HG03159 (cell line): ENCODE measurements around the gene ANO9.
"Not testable (repeated sequence)": the region's sequence is repeated elsewhere in the genome, so short reads cannot be mapped to it uniquely, and the experiment has no call there.

Source experiments
- ATAC-seq: cut with Tn5 transposase; IDR thresholded peaks from one replicate; pipeline ENCODE4 v1.9.1; 2021; ENCODE audit warnings: mild to moderate bottlenecking, moderate library complexity; ENCODE audit not compliant: unreplicated experiment

The ANO9 gene

GRCh38 chr11:405323-405953 is 36.4 kb downstream of the ANO9 start:
- no peak for ATAC-seq

DNA sequence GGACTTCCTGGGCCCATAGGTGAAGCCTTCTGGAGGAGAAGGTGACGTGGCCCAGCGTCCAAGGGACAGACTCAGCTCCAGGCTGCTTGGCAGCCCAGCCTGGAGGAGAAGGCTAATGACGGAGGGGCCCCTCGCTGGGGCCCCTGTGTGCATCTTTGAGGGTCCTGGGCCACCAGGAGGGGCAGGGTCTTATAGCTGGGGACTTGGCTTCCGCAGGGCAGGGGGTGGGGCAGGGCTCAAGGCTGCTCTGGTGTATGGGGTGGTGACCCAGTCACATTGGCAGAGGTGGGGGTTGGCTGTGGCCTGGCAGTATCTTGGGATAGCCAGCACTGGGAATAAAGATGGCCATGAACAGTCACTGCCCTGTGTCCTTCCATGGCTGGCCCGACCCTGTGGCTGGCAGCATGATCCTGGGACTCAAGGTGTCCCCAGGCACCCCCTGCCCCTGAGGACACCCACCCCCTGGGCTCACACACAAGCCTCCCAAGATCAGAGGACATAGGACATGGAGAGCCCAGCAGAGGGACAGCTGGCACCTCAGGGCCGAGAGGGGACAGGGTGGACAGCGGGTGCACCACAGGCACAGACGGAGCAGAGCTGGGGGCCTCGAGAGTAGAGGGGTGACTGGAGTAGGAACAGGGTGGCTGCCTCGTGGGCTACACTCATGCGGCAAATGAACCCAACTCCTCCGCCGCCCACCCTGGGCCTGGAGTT is 37.1 kb downstream of the ANO9 start:
- no peak for ATAC-seq

GRCh38 chr11:403761-404431 is 37.9 kb downstream of the ANO9 start:
- no peak for ATAC-seq

GRCh38 chr11:403021-403760 is 38.6 kb downstream of the ANO9 start:
- no peak for ATAC-seq

GRCh38 chr11:401196-401595 is 40.6 kb downstream of the ANO9 start:
- ATAC-seq: not testable (repeated sequence)

GRCh38 chr11:400241-400689 is 41.5 kb downstream of the ANO9 start:
- no peak for ATAC-seq

DNA sequence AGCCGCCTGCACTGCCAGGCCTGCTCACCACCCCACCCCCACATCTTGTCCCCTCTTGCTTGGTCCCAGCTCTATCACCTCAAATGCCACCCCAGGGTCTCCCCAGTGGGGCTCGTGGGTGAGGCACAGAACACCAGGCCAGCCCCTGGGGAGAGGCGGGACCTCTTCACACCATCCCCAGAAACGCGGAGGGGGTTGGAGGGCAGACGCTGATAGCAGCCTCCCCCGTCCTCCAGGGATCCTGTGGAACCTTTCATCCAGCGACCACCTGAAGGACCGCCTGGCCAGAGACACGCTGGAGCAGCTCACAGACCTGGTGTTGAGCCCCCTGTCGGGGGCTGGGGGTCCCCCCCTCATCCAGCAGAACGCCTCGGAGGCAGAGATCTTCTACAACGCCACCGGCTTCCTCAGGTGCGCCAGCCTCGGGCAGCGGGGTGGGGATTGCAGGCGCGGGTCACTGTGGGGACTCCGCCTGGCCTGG is 42.0 kb downstream of the ANO9 start:
- ATAC-seq: no peak

- ATAC-seq: no peak
These were observed 43.0 kb downstream of the ANO9 start for GRCh38 chr11:398826-399225.

DNA sequence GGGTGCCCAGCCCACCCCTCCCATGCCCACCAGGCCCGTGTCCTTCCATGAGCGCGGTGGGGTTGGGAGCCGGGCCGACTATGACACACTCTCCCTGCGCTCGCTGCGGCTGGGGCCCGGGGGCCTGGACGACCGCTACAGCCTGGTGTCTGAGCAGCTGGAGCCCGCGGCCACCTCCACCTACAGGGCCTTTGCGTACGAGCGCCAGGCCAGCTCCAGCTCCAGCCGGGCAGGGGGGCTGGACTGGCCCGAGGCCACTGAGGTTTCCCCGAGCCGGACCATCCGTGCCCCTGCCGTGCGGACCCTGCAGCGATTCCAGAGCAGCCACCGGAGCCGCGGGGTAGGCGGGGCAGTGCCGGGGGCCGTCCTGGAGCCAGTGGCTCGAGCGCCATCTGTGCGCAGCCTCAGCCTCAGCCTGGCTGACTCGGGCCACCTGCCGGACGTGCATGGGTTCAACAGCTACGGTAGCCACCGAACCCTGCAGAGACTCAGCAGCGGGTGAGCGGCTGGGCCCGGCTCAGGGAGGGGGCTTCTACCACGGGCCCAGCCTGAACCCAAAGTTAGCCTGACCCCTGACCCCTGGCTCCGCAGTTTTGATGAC is 44.8 kb downstream of the ANO9 start:
- peak; percentile 75 for ATAC-seq

- ATAC-seq: peak; percentile 29
These were observed 45.3 kb downstream of the ANO9 start for GRCh38 chr11:396511-396947.

DNA sequence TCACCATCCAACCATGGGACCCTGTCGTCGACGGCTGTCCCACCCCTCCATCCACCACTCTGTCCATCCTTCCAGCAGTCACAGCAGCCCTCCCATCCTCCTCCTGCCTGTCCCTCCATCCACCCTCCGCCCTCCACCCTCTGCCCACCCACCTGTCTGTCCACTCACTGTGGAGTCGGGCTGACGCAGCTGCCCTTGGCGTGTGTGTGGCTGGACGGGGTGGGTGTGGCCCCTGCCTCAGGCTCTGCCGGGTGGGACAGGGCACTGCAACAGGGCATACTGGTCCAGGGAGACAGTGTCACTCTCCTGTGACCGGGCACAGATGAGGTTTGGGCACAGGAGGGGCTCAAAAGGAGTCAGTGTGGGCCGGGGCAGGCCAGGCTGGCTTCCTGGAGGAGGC is 45.9 kb downstream of the ANO9 start:
- no peak for ATAC-seq

DNA sequence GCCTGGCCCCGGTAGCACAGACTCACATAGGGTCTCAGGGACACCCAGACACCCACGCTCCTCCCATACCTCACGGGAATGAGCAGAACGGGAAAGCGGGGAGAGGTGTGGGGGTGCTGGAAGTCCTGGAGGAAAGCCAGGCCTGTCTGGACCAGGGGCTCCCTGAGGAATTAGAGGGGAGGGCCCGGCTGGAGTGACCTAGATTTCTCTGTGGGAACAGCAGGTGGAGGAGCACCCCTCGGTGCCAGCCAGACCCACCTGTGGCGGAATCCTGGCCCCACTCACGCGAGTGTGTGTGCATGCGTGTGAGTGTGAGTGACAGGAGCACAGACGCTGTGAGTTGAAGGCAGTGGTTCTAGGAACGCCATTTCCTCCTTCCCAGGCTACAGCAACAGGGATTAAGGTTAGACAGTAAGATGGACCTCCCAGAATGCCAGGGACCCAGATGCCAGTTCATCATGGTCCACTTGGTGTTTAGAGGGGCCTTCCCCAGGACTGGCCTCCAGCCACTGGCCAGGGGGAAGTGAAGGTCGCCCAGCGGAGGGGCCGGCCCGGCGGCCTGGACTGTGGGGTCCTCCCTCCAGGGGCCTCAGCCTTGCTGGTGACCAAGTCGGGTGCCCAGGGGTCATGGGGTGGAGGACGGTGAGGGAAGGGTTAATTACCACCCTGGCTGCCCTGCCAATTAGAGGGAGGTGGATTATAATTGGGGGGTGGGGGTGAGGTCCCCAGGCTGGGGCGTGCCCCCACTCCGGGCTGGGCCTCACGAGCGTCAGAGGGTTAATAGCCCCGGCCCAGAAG is 46.8 kb downstream of the ANO9 start:
- ATAC-seq: no peak

DNA sequence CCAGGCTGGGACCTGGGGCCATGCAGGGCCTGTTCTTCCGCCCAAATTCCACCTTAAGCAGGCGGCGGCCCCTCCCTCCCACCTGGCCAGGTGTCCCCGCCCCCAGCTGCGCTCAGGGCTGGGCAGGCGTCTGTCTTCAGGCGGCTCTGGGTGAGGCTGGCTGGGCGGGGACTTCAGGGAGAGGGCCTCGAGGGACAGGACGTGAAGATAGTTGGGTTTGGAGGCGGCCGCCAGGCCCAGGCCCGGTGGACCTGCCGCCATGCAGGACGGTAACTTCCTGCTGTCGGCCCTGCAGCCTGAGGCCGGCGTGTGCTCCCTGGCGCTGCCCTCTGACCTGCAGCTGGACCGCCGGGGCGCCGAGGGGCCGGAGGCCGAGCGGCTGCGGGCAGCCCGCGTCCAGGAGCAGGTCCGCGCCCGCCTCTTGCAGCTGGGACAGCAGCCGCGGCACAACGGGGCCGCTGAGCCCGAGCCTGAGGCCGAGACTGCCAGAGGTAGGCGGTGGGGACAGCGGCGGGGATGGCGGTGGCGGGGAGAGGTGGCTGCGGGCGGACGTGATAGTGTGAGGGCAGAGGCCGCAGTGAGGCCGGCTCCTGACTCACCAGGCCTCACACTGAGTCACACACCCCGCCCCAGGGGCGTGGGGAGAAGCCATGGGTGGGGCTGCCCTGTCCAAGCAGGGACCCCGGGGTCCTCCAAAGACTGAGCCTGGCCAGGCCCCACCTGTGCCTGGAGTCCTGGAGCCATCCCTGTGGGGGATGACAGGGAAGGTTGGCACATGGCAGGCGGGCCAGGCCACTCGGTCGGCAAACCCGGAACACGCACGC is 47.6 kb downstream of the ANO9 start, which contains the start of gene PKP3:
PKP3 (plus strand) TSS at position 176 of the 824 bp plus-strand sequence; CDS start at position 260, 84 bp downstream.
- ATAC-seq: no peak

- no peak for ATAC-seq
These were observed 48.4 kb downstream of the ANO9 start for GRCh38 chr11:393219-394033.

DNA sequence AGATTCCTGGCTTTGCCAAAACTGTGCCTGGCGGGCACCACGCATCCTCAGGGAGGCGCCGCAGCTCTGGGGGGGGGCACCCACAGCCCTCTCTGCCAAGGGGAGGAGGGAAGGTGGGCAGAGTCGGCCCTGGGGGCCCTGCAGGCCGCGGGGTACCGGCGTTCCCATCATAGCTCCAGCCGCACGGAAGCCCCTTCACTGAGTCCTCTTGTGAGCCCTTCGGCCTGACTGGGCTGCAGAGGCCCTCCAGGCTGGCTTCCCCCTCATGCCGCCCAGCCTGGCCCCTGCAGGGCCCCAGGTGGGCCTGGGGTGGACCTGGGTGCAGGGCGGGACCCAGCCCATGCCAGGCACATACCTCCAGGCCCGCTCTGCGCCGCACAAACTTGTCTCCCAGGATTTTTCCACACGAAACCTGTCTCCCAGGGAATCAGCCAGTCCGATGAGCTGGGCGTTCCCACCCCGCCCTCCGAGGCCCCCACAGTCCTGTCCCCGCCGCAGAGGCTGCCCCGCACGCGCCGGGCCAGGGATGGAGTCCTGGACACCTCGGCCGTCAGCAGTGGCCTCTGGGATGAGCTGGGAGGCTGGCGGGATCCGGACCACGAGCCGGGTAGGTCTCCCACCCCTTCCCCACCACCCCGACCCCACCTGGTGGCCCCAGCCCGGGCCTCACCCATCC is 49.6 kb downstream of the ANO9 start:
- ATAC-seq: no peak

GRCh38 chr11:391117-392017 is 50.4 kb downstream of the ANO9 start:
- no peak for ATAC-seq

DNA sequence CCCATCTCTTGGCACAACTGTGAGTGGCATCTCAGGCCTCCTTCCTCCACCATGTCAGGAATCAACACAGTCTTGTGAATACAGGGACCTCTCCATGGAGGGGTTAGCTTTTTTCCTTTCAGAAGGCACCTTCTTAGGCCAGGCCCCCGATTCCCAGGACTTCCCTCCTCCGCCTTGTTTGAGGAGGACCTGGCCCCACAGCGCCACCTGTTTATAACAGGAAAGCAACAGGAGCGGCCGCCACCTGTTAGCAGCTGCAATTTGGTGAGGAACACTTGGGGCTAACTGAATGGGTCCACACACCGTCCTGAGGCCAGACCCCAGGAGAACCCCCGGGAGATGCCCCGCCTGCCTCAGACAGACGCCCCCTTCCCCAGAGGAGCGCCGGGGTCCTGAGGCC is 51.6 kb downstream of the ANO9 start:
- no peak for ATAC-seq
